Measurements from ENCODE around the gene GLRB.

DNA sequence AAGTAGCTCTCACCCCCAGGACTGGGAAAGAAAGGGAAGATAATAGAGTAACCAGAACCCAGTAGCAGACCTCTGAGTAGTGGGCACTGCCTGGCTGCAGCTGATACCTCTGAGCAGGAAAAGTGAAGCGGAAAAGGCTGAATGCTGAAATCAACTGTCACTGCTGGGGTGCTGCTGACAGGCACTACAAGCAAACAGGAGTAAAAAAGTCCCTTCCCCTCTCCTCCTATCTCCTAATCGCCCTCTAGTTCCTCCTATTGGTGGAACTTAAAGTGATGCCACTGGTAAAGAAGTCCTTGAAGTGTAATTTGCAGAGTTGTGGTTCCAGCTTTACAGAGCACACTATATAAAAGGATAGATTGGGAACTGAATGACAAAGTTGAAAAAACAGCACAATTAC lies 32.8 kb upstream of the GLRB start:
- no peak for TF ChIP-seq POLR2A (IDR thresholded peaks at IDR 0.05; ENCODE audit: low read depth, low read length)
- no peak for TF ChIP-seq POLR2AphosphoS5 (IDR thresholded peaks at IDR 0.05; ENCODE audit: low read depth, low read length)

Measured in GM12892 (cell line).